ENCODE results near the gene TERB1.

DNA sequence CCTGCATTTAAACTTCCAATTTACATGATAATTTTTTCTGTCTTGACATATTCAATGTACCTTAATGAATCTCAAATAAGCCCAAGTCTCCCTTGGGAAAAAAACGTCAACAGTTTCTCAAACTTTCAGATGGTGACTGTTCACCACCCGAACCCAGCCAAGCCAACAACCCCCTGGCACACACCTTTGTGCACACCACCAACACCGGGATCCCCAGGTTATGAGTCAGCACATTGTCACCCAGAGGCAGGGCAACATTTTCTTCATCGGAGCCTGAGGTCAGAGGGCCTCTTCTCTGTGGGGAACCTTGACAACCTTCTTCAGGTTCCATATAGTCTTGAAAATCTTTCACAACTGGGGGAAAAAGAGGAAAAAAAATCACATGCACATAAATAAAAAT, 65.5 kb downstream of the TERB1 start:
- no peak for TF ChIP-seq POLR2A (IDR thresholded peaks at IDR 0.05)
- TF ChIP-seq, protein P1, sequence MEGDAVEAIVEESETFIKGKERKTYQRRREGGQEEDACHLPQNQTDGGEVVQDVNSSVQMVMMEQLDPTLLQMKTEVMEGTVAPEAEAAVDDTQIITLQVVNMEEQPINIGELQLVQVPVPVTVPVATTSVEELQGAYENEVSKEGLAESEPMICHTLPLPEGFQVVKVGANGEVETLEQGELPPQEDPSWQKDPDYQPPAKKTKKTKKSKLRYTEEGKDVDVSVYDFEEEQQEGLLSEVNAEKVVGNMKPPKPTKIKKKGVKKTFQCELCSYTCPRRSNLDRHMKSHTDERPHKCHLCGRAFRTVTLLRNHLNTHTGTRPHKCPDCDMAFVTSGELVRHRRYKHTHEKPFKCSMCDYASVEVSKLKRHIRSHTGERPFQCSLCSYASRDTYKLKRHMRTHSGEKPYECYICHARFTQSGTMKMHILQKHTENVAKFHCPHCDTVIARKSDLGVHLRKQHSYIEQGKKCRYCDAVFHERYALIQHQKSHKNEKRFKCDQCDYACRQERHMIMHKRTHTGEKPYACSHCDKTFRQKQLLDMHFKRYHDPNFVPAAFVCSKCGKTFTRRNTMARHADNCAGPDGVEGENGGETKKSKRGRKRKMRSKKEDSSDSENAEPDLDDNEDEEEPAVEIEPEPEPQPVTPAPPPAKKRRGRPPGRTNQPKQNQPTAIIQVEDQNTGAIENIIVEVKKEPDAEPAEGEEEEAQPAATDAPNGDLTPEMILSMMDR (IDR thresholded peaks at IDR 0.05), result no peak
